Measurements from ENCODE around the gene PTPRM. TPM values are rescaled to one million over a fixed set of nuclear protein-coding genes. Genes with fewer than 3 reads are reported as not detected.

The PTPRM gene
- total and polyA plus RNA-seq, 4 donors = 9.2 to 23.0 (median 12.7) TPM

GRCh38 chr18:7937268-7937667, 370.2 kb downstream of the PTPRM start:
- 95% methylated on average over 13 of the region's 13 CpGs for WGBS
- no peak overlapping the region for H3K27ac ChIP-seq (ENCODE audit: low read depth in 1 of 2, low read length in 2 of 2)
- no peaks in the 10 kb centered on the region for H3K4me1 ChIP-seq (ENCODE audit: control insufficient read depth in 4 of 4, insufficient read depth in 4 of 4, low read length in 3 of 4)
- H3K36me3 ChIP-seq (ENCODE audit: control insufficient read depth in 4 of 4, insufficient read depth in 3 of 4, low read depth in 1 of 4, low read length in 3 of 4) = no peaks in the 10 kb centered on the region
- H3K27me3 ChIP-seq (ENCODE audit: control insufficient read depth in 4 of 4, insufficient read depth in 4 of 4, low read length in 3 of 4) = no peaks in the 10 kb centered on the region
- no peak for TF ChIP-seq ATF3 (IDR thresholded peaks at IDR 0.05)
- no peak for TF ChIP-seq ZBTB33 (IDR thresholded peaks at IDR 0.05)
- TF ChIP-seq JUND (IDR thresholded peaks at IDR 0.05) = no peak
- no peak for TF ChIP-seq EGR1 (IDR thresholded peaks at IDR 0.05; ENCODE audit: low read depth in 2 of 2)
- no peak for TF ChIP-seq NR2F2 (IDR thresholded peaks at IDR 0.05)
- no peak for TF ChIP-seq RAD21 (IDR thresholded peaks at IDR 0.05)
- no peak for TF ChIP-seq CTCF (IDR thresholded peaks at IDR 0.05; ENCODE audit: low read depth, low read length, missing input control)
- TF ChIP-seq RXRA (IDR thresholded peaks at IDR 0.05) = no peak
- no peak for TF ChIP-seq YY1 (IDR thresholded peaks at IDR 0.05)
- TF ChIP-seq TAF1 (conservative IDR thresholded peaks at IDR 0.05) = no peak
- TF ChIP-seq SP1 (IDR thresholded peaks at IDR 0.05) = no peak
- no peak for TF ChIP-seq FOXA2 (IDR thresholded peaks at IDR 0.05)
- H3K4me3 ChIP-seq (ENCODE audit: low read depth in 1 of 3, low read length in 3 of 3) = no peak overlapping the region
- no peaks in the 10 kb centered on the region for H3K9me3 ChIP-seq (ENCODE audit: control insufficient read depth in 4 of 4, low read length in 3 of 4)
- H3K9ac ChIP-seq (ENCODE audit: low read depth in 1 of 2, low read length in 2 of 2) = no peak overlapping the region
- no peak for DNase-seq (ENCODE audit: low spot score)

GRCh38 chr18:7939521-7939920, 372.4 kb downstream of the PTPRM start:
- no peak for DNase-seq (ENCODE audit: low spot score)
- 95% methylated on average over 5 of the region's 5 CpGs for WGBS
- Histone ChIP-seq H3K36me3 (ENCODE audit: control insufficient read depth in 4 of 4, insufficient read depth in 3 of 4, low read depth in 1 of 4, low read length in 3 of 4) (no peaks in the 10 kb centered on the region), H3K27ac (ENCODE audit: low read depth in 1 of 2, low read length in 2 of 2) (no peak overlapping the region), H3K27me3 (ENCODE audit: control insufficient read depth in 4 of 4, insufficient read depth in 4 of 4, low read length in 3 of 4) (no peaks in the 10 kb centered on the region), H3K9ac (ENCODE audit: low read depth in 1 of 2, low read length in 2 of 2) (no peak overlapping the region), H3K4me1 (ENCODE audit: control insufficient read depth in 4 of 4, insufficient read depth in 4 of 4, low read length in 3 of 4) (no peaks in the 10 kb centered on the region), H3K9me3 (ENCODE audit: control insufficient read depth in 4 of 4, low read length in 3 of 4) (no peaks in the 10 kb centered on the region), H3K4me3 (ENCODE audit: low read depth in 1 of 3, low read length in 3 of 3) (no peak overlapping the region)
- TF ChIP-seq ATF3 (IDR thresholded peaks at IDR 0.05) = no peak

GRCh38 chr18:7940379-7940778, 373.3 kb downstream of the PTPRM start:
- no peaks in the 10 kb centered on the region for H3K9me3 ChIP-seq (ENCODE audit: control insufficient read depth in 4 of 4, low read length in 3 of 4)
- TF ChIP-seq RAD21 (IDR thresholded peaks at IDR 0.05) (no peak), RXRA (IDR thresholded peaks at IDR 0.05) (no peak), EGR1 (IDR thresholded peaks at IDR 0.05; ENCODE audit: low read depth in 2 of 2) (no peak), JUND (IDR thresholded peaks at IDR 0.05) (no peak), REST (IDR thresholded peaks at IDR 0.05) (no peak), TAF1 (conservative IDR thresholded peaks at IDR 0.05) (no peak), YY1 (IDR thresholded peaks at IDR 0.05) (no peak), MAX (IDR thresholded peaks at IDR 0.05) (no peak), ZBTB33 (IDR thresholded peaks at IDR 0.05) (no peak), SP1 (IDR thresholded peaks at IDR 0.05) (no peak)

More at GRCh38 chr18:7940379-7940778, 373.3 kb downstream of the PTPRM start:
- no peaks in the 10 kb centered on the region for H3K36me3 ChIP-seq (ENCODE audit: control insufficient read depth in 4 of 4, insufficient read depth in 3 of 4, low read depth in 1 of 4, low read length in 3 of 4)
- no peak overlapping the region for H3K9ac ChIP-seq (ENCODE audit: low read depth in 1 of 2, low read length in 2 of 2)
- H3K27me3 ChIP-seq (ENCODE audit: control insufficient read depth in 4 of 4, insufficient read depth in 4 of 4, low read length in 3 of 4) = no peaks in the 10 kb centered on the region
- H3K4me1 ChIP-seq (ENCODE audit: control insufficient read depth in 4 of 4, insufficient read depth in 4 of 4, low read length in 3 of 4) = no peaks in the 10 kb centered on the region
- H3K4me3 ChIP-seq (ENCODE audit: low read depth in 1 of 3, low read length in 3 of 3) = no peak overlapping the region
- no peak overlapping the region for H3K27ac ChIP-seq (ENCODE audit: low read depth in 1 of 2, low read length in 2 of 2)
- 93% methylated on average over 5 of the region's 5 CpGs for WGBS
- DNase-seq (ENCODE audit: low spot score) = no peak
